SK-N-SH (cell line): Measurements from ENCODE around the gene DPH6. TPM values are rescaled to one million over a fixed set of nuclear protein-coding genes. Genes with fewer than 3 reads are reported as not detected.

Experiments used
- CTCF ChIA-PET: fragments of 300-600, 350-600 bp; formaldehyde crosslinking; extraction: SDS; loops from one replicate; lab custom pipeline; 2021; lab: Yijun Ruan, JAX
- POLR2A ChIA-PET: fragments of 350-600 bp; sonication (Branson Sonifier 250); formaldehyde crosslinking; extraction: SDS; loops from one replicate; lab custom pipeline; 2020; ENCODE audit warnings: antibody characterized with exemption, inconsistent platforms; lab: Yijun Ruan, JAX
- DNase-seq: peaks from one replicate; pipeline ENCODE4 v3.0.0; 2012
- H2AFZ ChIP-seq: fragments of 200-600 bp; sonication (generic); 2 replicates; pipeline ENCODE4 v1.8.1; 2016; ENCODE audit warnings: antibody characterized with exemption, mild to moderate bottlenecking, low read depth
- H3F3A ChIP-seq: fragments of 200-600 bp; sonication (generic); replicated peaks from 2 replicates; pipeline ENCODE3; 2016; ENCODE audit warnings: antibody characterized with exemption, mild to moderate bottlenecking; ENCODE audit not compliant: insufficient read depth
- H3K27ac ChIP-seq, 2 experiments: fragments of 200-500 bp in 1 of 2; fragments of 200-600 bp in 1 of 2; sonication (Bioruptor generic) in 1 of 2; sonication (generic), shearing (Covaris generic) in 1 of 2; 2 replicates each; pipeline versions ENCODE4 v1.5.1 to v1.6.1; 2014 to 2016; ENCODE audit warnings: low read depth in 2 of 2, inconsistent platforms in 1 of 2, low read length in 1 of 2, mild to moderate bottlenecking in 1 of 2, mixed read lengths in 1 of 2
- H3K27me3 ChIP-seq: fragments of 200-600 bp; sonication (generic), shearing (Covaris generic); 2 replicates; pipeline ENCODE4 v1.6.1; 2016; ENCODE audit warnings: mixed run types; ENCODE audit not compliant: insufficient read depth
- H3K36me3 ChIP-seq, 2 experiments: fragments of 200-500 bp in 1 of 2; fragments of 200-600 bp in 1 of 2; sonication (Bioruptor generic) in 1 of 2; sonication (generic) in 1 of 2; replicated peaks in 1 of 2; 2 replicates each; pipeline versions ENCODE3 to v1.5.1; 2014 to 2016; ENCODE audit warnings: low read length in 1 of 2, mild to moderate bottlenecking in 1 of 2; ENCODE audit not compliant: insufficient read depth in 2 of 2, control insufficient read depth in 1 of 2
- H3K4me1 ChIP-seq, 2 experiments: fragments of 200-500 bp in 1 of 2; fragments of 200-600 bp in 1 of 2; sonication (Bioruptor generic) in 1 of 2; sonication (generic), shearing (Covaris generic) in 1 of 2; 2 replicates each; pipeline versions ENCODE4 v1.5.1 to v1.6.1; 2014 to 2016; ENCODE audit warnings: low read depth in 1 of 2, low read length in 1 of 2, mixed run types in 1 of 2; ENCODE audit not compliant: insufficient read depth in 2 of 2, control insufficient read depth in 1 of 2
- H3K4me2 ChIP-seq: fragments of 200-600 bp; sonication (generic), shearing (Covaris generic); 2 replicates; pipeline ENCODE4 v1.6.1; 2017; ENCODE audit warnings: mixed run types
- H3K4me3 ChIP-seq, 2 experiments: fragments of 200-500 bp in 1 of 2; fragments of 200-600 bp in 1 of 2; sonication (Bioruptor generic) in 1 of 2; sonication (generic), shearing (Covaris generic) in 1 of 2; 2 replicates each; pipeline versions ENCODE4 v1.5.1 to v1.8.1; 2014 to 2016; ENCODE audit warnings: low read depth in 2 of 2, inconsistent platforms in 1 of 2, low read length in 1 of 2, mild to moderate bottlenecking in 1 of 2, mixed read lengths in 1 of 2, moderate library complexity in 1 of 2
- H3K79me2 ChIP-seq: fragments of 200-600 bp; sonication (generic); 2 replicates; pipeline ENCODE4 v1.8.1; 2017; ENCODE audit warnings: mild to moderate bottlenecking; ENCODE audit not compliant: insufficient read depth
- H3K9ac ChIP-seq: fragments of 200-600 bp; sonication (generic); 2 replicates; pipeline ENCODE4 v1.6.1; 2017; ENCODE audit warnings: mixed run types
- H3K9me2 ChIP-seq: fragments of 200-600 bp; sonication (generic); 2 replicates; pipeline ENCODE4 v1.6.1; 2017; ENCODE audit warnings: mixed run types
- H3K9me3 ChIP-seq: fragments of 200-600 bp; sonication (generic); 2 replicates; pipeline ENCODE4 v1.6.1; 2017; ENCODE audit warnings: mixed run types, mild to moderate bottlenecking, moderate library complexity
- H4K20me1 ChIP-seq: fragments of 200-600 bp; sonication (generic); 2 replicates; pipeline ENCODE4 v1.6.1; 2017; ENCODE audit warnings: mild to moderate bottlenecking, mixed run types; ENCODE audit not compliant: insufficient read depth
- CTCF ChIP-seq: fragments of 200-600 bp; sonication (generic); IDR thresholded peaks from 2 replicates; pipeline ENCODE4 v1.6.1; 2017; ENCODE audit warnings: antibody characterized with exemption, mild to moderate bottlenecking, moderate library complexity
- ELF1 ChIP-seq: IDR thresholded peaks from 2 replicates; pipeline ENCODE4 v1.4.0; 2012
- EZH2phosphoT487 ChIP-seq: fragments of 200-600 bp; sonication (generic); IDR thresholded peaks from 2 replicates; pipeline ENCODE4 v1.6.1; 2017; ENCODE audit warnings: low read depth, mixed run types, mild to moderate bottlenecking, antibody characterized with exemption, moderate library complexity, borderline replicate concordance
- FOXJ3 ChIP-seq: sonication (generic); formaldehyde crosslinking; IDR thresholded peaks from 2 replicates; pipeline ENCODE4 v1.5.1; 2020; ENCODE audit warnings: mild to moderate bottlenecking, missing genetic modification reagents
- JUND ChIP-seq: IDR thresholded peaks from 2 replicates; pipeline ENCODE4 v1.4.0; 2012
- MAX ChIP-seq: IDR thresholded peaks from 2 replicates; pipeline ENCODE4 v1.4.0; 2012; ENCODE audit warnings: low read depth
- NRF1 ChIP-seq: IDR thresholded peaks from 2 replicates; pipeline ENCODE4 v1.6.1; 2012; ENCODE audit warnings: low read depth, mild to moderate bottlenecking, low read length
- POLR2AphosphoS5 ChIP-seq: IDR thresholded peaks from 2 replicates; pipeline ENCODE4 v1.6.1; 2012; ENCODE audit warnings: low read depth, low read length
- REST ChIP-seq: IDR thresholded peaks from 2 replicates; pipeline ENCODE4 v1.6.1; 2012; ENCODE audit warnings: mild to moderate bottlenecking, low read depth, low read length, moderate library complexity
- RXRA ChIP-seq: IDR thresholded peaks from 2 replicates; pipeline ENCODE4 v1.4.0; 2012; ENCODE audit warnings: low read depth, mild to moderate bottlenecking, borderline replicate concordance
- SMC3 ChIP-seq: IDR thresholded peaks from 2 replicates; pipeline ENCODE4 v1.6.1; 2012; ENCODE audit warnings: low read depth, low read length, improper control_type of control experiment
- YY1 ChIP-seq: IDR thresholded peaks from 2 replicates; pipeline ENCODE4 v1.4.0; 2012; ENCODE audit warnings: low read depth, mild to moderate bottlenecking
- WGBS: methylation state at CpG from one replicate; pipeline ENCODE4 v1.1.6; 2017; ENCODE audit warnings: low lambda C conversion rate; 5-methylcytosine and 5-hydroxymethylcytosine counted together
- polyA plus RNA-seq, 3 experiments: library from polyadenylated mRNA; depleted of rRNA; stranded (reverse); fragments of >200 nt; gene quantifications; 2 replicates each; pipeline ENCODE4 v1.2.3, GENCODE V29; 2012
- TF ChIP-seq, protein P1 (sequence below): IDR thresholded peaks from 2 replicates; pipeline ENCODE4; 2012

Gene DPH6
- polyA plus RNA-seq, 1 of the 3 experiments (the other 2 are of a cell fraction), result 15.7 TPM

GRCh38 chr15:35460616-35461015 lies 85.3 kb downstream of the DPH6 start:
- no peak for DNase-seq
- CTCF ChIA-PET, result interaction anchor here (1.2 to 3.4 kb wide), 2 partner anchors 11 to 17 kb away, joined by 4 to 21 read pairs; no protein-coding TSS in a partner anchor
- Histone ChIP-seq H3K27ac (no peak overlapping the region), H2AFZ (no peak overlapping the region), H3K4me1 (0 out of 4 replicates have a peak, but pooled peaks cover 0 to 5% of the 10 kb centered on the region in 2 experiments), H3K79me2 (no peaks in the 10 kb centered on the region), H3K4me2 (no peak overlapping the region), H3K27me3 (no peaks in the 10 kb centered on the region), H3K4me3 (no peak overlapping the region), H3K9ac (no peak overlapping the region), H3F3A (peaks cover 10% of the 10 kb centered on the region), H3K9me3 (no peaks in the 10 kb centered on the region), H3K36me3 (peaks cover 0 to 4% of the 10 kb centered on the region in 2 experiments), H3K9me2 (no peaks in the 10 kb centered on the region), H4K20me1 (no peaks in the 10 kb centered on the region)
- POLR2A ChIA-PET, result no interaction called here
- WGBS, result 70% methylated on average over 4 of the region's 4 CpGs
- TF ChIP-seq, protein P1, sequence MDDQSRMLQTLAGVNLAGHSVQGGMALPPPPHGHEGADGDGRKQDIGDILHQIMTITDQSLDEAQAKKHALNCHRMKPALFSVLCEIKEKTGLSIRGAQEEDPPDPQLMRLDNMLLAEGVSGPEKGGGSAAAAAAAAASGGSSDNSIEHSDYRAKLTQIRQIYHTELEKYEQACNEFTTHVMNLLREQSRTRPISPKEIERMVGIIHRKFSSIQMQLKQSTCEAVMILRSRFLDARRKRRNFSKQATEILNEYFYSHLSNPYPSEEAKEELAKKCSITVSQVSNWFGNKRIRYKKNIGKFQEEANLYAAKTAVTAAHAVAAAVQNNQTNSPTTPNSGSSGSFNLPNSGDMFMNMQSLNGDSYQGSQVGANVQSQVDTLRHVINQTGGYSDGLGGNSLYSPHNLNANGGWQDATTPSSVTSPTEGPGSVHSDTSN, result no peak
- TF ChIP-seq REST, result no peak
- TF ChIP-seq JUND, result no peak
- no peak for TF ChIP-seq MAX
- no peak for TF ChIP-seq EZH2phosphoT487
- no peak for TF ChIP-seq YY1
- TF ChIP-seq POLR2AphosphoS5, result no peak
- no peak for TF ChIP-seq CTCF
- TF ChIP-seq NRF1, result no peak
- TF ChIP-seq ELF1, result no peak
- no peak for TF ChIP-seq FOXJ3 (CRISPR knock-in tag)
- no peak for TF ChIP-seq RXRA
- TF ChIP-seq SMC3, result no peak
